ENCODE measurements around the gene SSH2. TPM values are rescaled to one million over a fixed set of nuclear protein-coding genes. Genes with fewer than 3 reads are reported as not detected.

Gene SSH2
- polyA plus RNA-seq, 1 donor from 2014 or later = 16.6 TPM

DNA sequence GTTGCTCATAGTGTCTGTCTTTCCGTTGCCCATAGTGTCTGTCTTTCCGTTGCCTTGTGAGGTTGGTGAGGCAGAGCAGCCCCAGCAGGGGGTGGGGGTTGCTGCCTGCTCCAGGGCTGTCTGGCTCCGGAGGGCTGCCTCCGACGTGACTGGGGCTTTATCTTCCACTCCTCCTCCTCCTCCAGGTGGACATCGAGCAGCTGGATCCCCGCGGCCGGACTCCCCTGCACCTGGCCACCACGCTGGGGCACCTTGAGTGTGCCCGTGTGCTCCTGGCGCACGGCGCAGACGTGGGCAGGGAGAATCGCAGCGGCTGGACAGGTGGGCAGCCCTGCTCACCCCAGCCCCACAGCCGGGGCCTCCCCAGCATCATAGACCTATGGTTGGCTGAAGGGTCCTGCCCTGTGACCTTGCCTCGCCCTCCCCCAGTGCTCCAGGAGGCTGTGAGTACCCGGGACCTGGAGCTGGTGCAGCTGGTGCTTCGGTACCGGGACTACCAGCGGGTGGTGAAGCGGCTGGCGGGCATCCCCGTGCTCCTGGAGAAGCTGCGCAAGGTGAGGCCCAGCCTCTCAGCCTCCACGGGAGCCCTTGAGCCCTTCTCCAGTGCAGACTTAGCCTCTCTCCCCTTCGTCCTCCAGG is 322.4 kb downstream of the SSH2 start:
- H4K20me1 ChIP-seq (ENCODE audit: insufficient read depth) = no peaks in the 10 kb centered on the region
- H3K4me3 ChIP-seq (ENCODE audit: low read length) = no peak overlapping the region
- no peak for TF ChIP-seq EZH2 (IDR thresholded peaks at IDR 0.05; ENCODE audit: borderline replicate concordance, insufficient read depth, low read length, poor library complexity, severe bottlenecking)
- no peak for TF ChIP-seq MXI1 (conservative IDR thresholded peaks at IDR 0.05; ENCODE audit: poor library complexity, severe bottlenecking)
- TF ChIP-seq, protein P1, sequence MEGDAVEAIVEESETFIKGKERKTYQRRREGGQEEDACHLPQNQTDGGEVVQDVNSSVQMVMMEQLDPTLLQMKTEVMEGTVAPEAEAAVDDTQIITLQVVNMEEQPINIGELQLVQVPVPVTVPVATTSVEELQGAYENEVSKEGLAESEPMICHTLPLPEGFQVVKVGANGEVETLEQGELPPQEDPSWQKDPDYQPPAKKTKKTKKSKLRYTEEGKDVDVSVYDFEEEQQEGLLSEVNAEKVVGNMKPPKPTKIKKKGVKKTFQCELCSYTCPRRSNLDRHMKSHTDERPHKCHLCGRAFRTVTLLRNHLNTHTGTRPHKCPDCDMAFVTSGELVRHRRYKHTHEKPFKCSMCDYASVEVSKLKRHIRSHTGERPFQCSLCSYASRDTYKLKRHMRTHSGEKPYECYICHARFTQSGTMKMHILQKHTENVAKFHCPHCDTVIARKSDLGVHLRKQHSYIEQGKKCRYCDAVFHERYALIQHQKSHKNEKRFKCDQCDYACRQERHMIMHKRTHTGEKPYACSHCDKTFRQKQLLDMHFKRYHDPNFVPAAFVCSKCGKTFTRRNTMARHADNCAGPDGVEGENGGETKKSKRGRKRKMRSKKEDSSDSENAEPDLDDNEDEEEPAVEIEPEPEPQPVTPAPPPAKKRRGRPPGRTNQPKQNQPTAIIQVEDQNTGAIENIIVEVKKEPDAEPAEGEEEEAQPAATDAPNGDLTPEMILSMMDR (IDR thresholded peaks at IDR 0.05; ENCODE audit: poor library complexity, severe bottlenecking) = no peak
- no peak for TF ChIP-seq POLR2AphosphoS5 (IDR thresholded peaks at IDR 0.05)
- no peak for TF ChIP-seq RAD21 (conservative IDR thresholded peaks at IDR 0.05)
- TF ChIP-seq TAF1 (IDR thresholded peaks at IDR 0.05; ENCODE audit: low read depth) = no peak
- TF ChIP-seq SMC3 (conservative IDR thresholded peaks at IDR 0.05; ENCODE audit: poor library complexity) = no peak
- TF ChIP-seq REST (IDR thresholded peaks at IDR 0.05; ENCODE audit: borderline replicate concordance) = no peak
- no peak for TF ChIP-seq EP300 (conservative IDR thresholded peaks at IDR 0.05; ENCODE audit: poor library complexity, severe bottlenecking)
- H3K79me2 ChIP-seq (replicated peaks; ENCODE audit: insufficient read depth, low read length) = peaks cover 8% of the 10 kb centered on the region
- peaks cover 10% of the 10 kb centered on the region for H3K36me3 ChIP-seq (ENCODE audit: insufficient read depth, low read length)
- H3K27ac ChIP-seq (ENCODE audit: low read length) = no peak overlapping the region
- H3K9me3 ChIP-seq (ENCODE audit: low read length) = no peaks in the 10 kb centered on the region
- H3K9me2 ChIP-seq (ENCODE audit: insufficient read depth, low read length) = no peaks in the 10 kb centered on the region
- H3K4me2 ChIP-seq (ENCODE audit: low read length) = no peak overlapping the region
- H2AFZ ChIP-seq (ENCODE audit: low read depth, low read length) = no peak overlapping the region
- H3K27me3 ChIP-seq (ENCODE audit: insufficient read depth, low read depth, low read length) = no peaks in the 10 kb centered on the region
- H3F3A ChIP-seq (ENCODE audit: insufficient read depth, low read length, poor library complexity, severe bottlenecking) = no peaks in the 10 kb centered on the region
- no peak overlapping the region for H3K9ac ChIP-seq (ENCODE audit: low read length)

- Histone ChIP-seq H3K9me2 (ENCODE audit: insufficient read depth, low read length) (no peaks in the 10 kb centered on the region), H3K4me2 (ENCODE audit: low read length) (no peak overlapping the region), H4K20me1 (ENCODE audit: insufficient read depth) (no peaks in the 10 kb centered on the region)
These were observed 326.8 kb downstream of the SSH2 start for GRCh38 chr17:29603109-29603674.

More at GRCh38 chr17:29603109-29603674, 326.8 kb downstream of the SSH2 start:
- no peaks in the 10 kb centered on the region for H3K9me3 ChIP-seq (ENCODE audit: low read length)
- H3F3A ChIP-seq (ENCODE audit: insufficient read depth, low read length, poor library complexity, severe bottlenecking) = no peaks in the 10 kb centered on the region
- no peaks in the 10 kb centered on the region for H3K27me3 ChIP-seq (ENCODE audit: insufficient read depth, low read depth, low read length)
- no peaks in the 10 kb centered on the region for H3K36me3 ChIP-seq (ENCODE audit: insufficient read depth, low read length)
- peaks cover 17% of the 10 kb centered on the region for H3K79me2 ChIP-seq (replicated peaks; ENCODE audit: insufficient read depth, low read length)
- no peak overlapping the region for H3K27ac ChIP-seq (ENCODE audit: low read length)
- H2AFZ ChIP-seq (ENCODE audit: low read depth, low read length) = no peak overlapping the region
- TF ChIP-seq REST (IDR thresholded peaks at IDR 0.05; ENCODE audit: borderline replicate concordance) (no peak), EP300 (conservative IDR thresholded peaks at IDR 0.05; ENCODE audit: poor library complexity, severe bottlenecking) (no peak), POLR2AphosphoS5 (IDR thresholded peaks at IDR 0.05) (no peak), MXI1 (conservative IDR thresholded peaks at IDR 0.05; ENCODE audit: poor library complexity, severe bottlenecking) (no peak), SMC3 (conservative IDR thresholded peaks at IDR 0.05; ENCODE audit: poor library complexity) (no peak), RAD21 (conservative IDR thresholded peaks at IDR 0.05) (no peak), TAF1 (IDR thresholded peaks at IDR 0.05; ENCODE audit: low read depth) (no peak), EZH2 (IDR thresholded peaks at IDR 0.05; ENCODE audit: borderline replicate concordance, insufficient read depth, low read length, poor library complexity, severe bottlenecking) (no peak)
- TF ChIP-seq, protein P1 (IDR thresholded peaks at IDR 0.05; ENCODE audit: poor library complexity, severe bottlenecking) = no peak
- H3K4me3 ChIP-seq (ENCODE audit: low read length) = no peak overlapping the region
- H3K9ac ChIP-seq (ENCODE audit: low read length) = no peak overlapping the region

Data from neural cell (in vitro differentiated cells).